ENCODE results near the gene TICRR.

TICRR gene

DNA sequence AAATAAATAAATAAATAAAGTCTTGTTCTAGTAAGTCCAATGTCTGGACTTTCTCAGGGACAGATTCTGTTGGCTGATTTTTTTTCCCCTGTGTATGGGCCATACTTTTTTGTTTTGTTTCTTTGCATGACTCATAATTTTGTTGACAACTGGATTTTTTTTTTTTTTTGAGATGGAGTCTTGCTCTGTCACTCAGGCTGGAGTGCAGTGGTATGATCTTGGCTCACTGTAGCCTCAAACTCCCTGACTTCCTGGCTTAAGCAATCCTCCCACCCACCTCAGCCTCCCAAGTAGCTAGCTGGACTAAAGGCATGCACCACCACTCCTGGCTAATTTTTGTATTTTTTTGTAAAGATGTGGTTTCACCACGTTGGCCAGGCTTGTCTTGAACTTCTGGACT, 38.9 kb downstream of the TICRR start:
- no peak for TF ChIP-seq CTCF (IDR thresholded peaks at IDR 0.05; ENCODE audit: borderline replicate concordance, insufficient read depth, low read depth, low read length)
- H3K4me3 ChIP-seq (ENCODE audit: low read depth, low read length) = no peak overlapping the region

- H3K4me3 ChIP-seq (ENCODE audit: low read depth, low read length) = no peak overlapping the region
- TF ChIP-seq CTCF (IDR thresholded peaks at IDR 0.05; ENCODE audit: borderline replicate concordance, insufficient read depth, low read depth, low read length) = no peak
Measured at GRCh38 chr15:89615135-89615534, 39.9 kb downstream of the TICRR start.

DNA sequence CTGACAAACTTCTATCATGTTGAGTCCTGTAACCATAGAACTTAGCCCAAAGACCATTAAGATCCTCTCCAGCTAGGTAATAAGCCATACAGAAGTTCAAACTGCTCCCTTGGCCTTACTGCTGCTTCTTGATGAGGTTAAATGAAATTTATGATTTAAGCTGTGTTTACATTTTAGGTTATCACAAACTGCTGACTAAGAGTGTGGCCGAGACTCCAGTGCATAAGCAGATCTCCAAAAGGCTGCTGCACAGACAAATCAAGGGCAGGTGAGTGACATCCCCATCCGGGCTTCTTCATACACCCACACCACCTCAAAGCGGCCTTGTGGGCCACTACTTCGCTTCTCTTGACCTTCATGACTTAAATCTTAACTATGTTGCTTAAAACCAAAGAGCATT, 41.0 kb downstream of the TICRR start:
- H3K4me3 ChIP-seq (ENCODE audit: low read depth, low read length) = no peak overlapping the region
- no peak for TF ChIP-seq CTCF (IDR thresholded peaks at IDR 0.05; ENCODE audit: borderline replicate concordance, insufficient read depth, low read depth, low read length)

DNA sequence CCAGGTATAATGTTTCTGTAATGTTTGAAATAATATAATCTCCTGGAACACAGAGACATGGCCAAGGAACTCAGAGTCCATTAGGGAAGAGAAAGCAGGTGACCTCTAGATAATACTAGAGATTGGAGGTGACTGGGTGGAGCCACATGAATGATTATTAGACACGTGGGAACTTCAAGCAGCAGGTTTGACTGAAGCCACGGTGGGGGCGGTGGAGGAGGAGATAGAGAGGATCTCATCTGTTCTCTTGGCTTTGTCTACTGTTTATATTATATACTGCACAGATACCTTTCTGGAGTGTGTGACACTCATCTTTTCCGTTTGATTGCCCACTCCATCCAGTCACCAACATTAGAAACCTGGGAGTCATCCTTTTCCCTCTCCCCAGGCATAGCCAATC, 46.3 kb downstream of the TICRR start:
- no peak overlapping the region for H3K4me3 ChIP-seq (ENCODE audit: low read depth, low read length)
- no peak for TF ChIP-seq CTCF (IDR thresholded peaks at IDR 0.05; ENCODE audit: borderline replicate concordance, insufficient read depth, low read depth, low read length)

GRCh38 chr15:89623165-89623564, 47.9 kb downstream of the TICRR start:
- TF ChIP-seq CTCF (IDR thresholded peaks at IDR 0.05; ENCODE audit: borderline replicate concordance, insufficient read depth, low read depth, low read length) = no peak
- no peak overlapping the region for H3K4me3 ChIP-seq (ENCODE audit: low read depth, low read length)

DNA sequence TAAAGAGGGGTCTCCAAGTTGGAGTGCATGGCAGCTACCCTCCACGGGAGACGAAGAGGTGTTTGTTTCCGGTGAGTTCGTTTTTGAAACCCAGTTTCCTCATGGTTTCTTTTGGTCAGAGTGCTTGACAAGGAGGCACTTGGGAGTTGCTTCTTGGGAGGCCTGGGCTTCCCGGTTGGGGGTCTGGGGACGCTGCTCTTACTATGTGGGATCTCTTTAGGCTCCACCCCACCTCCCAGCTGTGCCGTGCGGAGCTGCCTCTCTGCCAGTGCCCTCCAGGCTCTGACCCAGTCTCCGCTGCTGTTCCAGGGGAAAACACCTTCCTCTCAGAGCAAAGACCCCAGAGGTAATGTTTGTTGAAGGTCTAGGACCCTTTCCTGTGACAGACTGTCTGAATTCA, 50.4 kb downstream of the TICRR start:
- no peak overlapping the region for H3K4me3 ChIP-seq (ENCODE audit: low read depth, low read length)
- TF ChIP-seq CTCF (IDR thresholded peaks at IDR 0.05; ENCODE audit: borderline replicate concordance, insufficient read depth, low read depth, low read length) = no peak

- TF ChIP-seq CTCF (IDR thresholded peaks at IDR 0.05; ENCODE audit: borderline replicate concordance, insufficient read depth, low read depth, low read length) = no peak
Measured at GRCh38 chr15:89627256-89627970, 52.1 kb downstream of the TICRR start.

More at GRCh38 chr15:89627256-89627970, 52.1 kb downstream of the TICRR start:
- no peak overlapping the region for H3K4me3 ChIP-seq (ENCODE audit: low read depth, low read length)

All from GM12875 (cell line).